Ishikawa (cell line): ENCODE data around the gene TNS3.

Experiments used
- CEBPB ChIP-seq: IDR thresholded peaks from 2 replicates; pipeline ENCODE4 v1.6.1; 2012
- CREB1 ChIP-seq: IDR thresholded peaks from 2 replicates; pipeline ENCODE4 v1.6.1; 2012; ENCODE audit warnings: low read depth
- EGR1 ChIP-seq: IDR thresholded peaks from 2 replicates; pipeline ENCODE4 v1.6.1; 2012
- EP300 ChIP-seq: IDR thresholded peaks from 2 replicates; pipeline ENCODE4 v1.6.1; 2012; ENCODE audit warnings: borderline replicate concordance
- FOXM1 ChIP-seq: IDR thresholded peaks from 2 replicates; pipeline ENCODE4 v1.6.1; 2012; ENCODE audit warnings: low read depth, borderline replicate concordance
- NFIC ChIP-seq: IDR thresholded peaks from 2 replicates; pipeline ENCODE4 v1.6.1; 2012
- RAD21 ChIP-seq: IDR thresholded peaks from 2 replicates; pipeline ENCODE4 v1.6.1; 2012; ENCODE audit warnings: low read depth
- REST ChIP-seq: IDR thresholded peaks from 2 replicates; pipeline ENCODE4 v1.6.1; 2012; ENCODE audit warnings: low read depth, mild to moderate bottlenecking
- TAF1 ChIP-seq: IDR thresholded peaks from 2 replicates; pipeline ENCODE4 v1.6.1; 2012; ENCODE audit warnings: low read depth, mild to moderate bottlenecking
- TCF12 ChIP-seq: IDR thresholded peaks from 2 replicates; pipeline ENCODE4 v1.6.1; 2012; ENCODE audit warnings: low read depth
- TEAD4 ChIP-seq: IDR thresholded peaks from 2 replicates; pipeline ENCODE4 v1.6.1; 2012
- YY1 ChIP-seq: IDR thresholded peaks from 2 replicates; pipeline ENCODE4 v1.6.1; 2012; ENCODE audit warnings: low read depth
- ZBTB7A ChIP-seq: IDR thresholded peaks from 2 replicates; pipeline ENCODE4 v1.6.1; 2012; ENCODE audit warnings: low read depth
- TF ChIP-seq, protein P1 (sequence below): IDR thresholded peaks from 2 replicates; pipeline ENCODE4 v1.6.1; 2012
- TF ChIP-seq, protein P2 (sequence below): IDR thresholded peaks from 2 replicates; pipeline ENCODE4 v1.6.1; 2012

Gene TNS3

DNA sequence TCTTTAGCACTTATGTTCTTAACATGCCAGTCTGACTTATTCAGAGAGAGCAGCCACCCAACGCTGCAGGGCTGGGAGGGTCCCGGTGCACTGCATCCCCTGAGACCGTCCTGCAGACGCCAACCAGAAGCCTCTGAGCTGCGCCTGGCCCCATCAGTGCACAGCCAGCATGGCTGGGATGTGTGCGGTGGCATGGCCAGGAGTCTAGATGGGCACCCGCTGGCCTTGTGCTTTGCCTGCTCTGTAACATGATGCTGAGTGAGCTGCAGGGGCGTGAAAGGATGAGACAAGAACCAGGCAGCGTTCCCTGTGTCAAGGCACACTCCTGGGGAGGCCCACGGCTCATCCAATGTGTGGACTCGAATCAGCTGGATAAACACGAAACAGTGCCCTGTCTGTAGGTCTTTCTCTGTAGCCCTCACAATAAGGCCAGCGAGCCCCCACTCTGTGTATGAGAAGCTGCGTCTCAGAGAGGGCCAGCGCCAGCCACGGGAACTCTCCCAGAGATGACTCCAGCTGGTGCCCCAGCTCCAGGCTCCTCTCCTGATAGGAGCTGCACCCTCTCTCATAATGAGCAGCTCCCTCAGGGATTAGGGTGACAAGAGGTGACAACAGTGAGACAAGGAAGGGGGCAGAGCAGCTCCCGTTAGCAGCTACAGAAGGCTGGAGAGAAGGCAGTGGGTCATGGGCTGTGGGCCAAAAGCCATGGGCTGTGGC is 96.8 kb downstream of the TNS3 start:
- TF ChIP-seq TAF1: no peak
- no peak for TF ChIP-seq TCF12

DNA sequence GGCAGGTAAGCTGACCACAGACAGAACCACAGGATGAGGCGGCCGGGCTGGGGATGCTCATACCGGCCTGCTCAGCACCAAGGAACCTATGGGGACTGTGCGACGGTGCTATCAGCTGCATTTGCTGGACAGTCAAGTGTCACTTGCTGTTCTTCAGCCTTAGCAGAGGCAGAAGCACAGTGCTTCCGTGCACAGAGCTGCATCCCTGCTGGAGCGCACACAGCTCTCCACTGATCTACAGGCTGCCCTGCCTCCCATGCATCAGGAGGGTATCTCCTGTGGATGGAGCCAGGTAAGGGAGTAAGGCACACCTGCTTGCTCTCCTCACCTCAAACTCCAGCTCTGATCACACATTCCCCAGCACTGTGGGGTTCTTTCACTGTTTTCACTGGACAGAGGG is 97.5 kb downstream of the TNS3 start:
- TF ChIP-seq TAF1 (no peak), FOXM1 (no peak), TEAD4 (no peak)
- TF ChIP-seq, protein P1, sequence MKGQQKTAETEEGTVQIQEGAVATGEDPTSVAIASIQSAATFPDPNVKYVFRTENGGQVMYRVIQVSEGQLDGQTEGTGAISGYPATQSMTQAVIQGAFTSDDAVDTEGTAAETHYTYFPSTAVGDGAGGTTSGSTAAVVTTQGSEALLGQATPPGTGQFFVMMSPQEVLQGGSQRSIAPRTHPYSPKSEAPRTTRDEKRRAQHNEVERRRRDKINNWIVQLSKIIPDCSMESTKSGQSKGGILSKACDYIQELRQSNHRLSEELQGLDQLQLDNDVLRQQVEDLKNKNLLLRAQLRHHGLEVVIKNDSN: no peak
- TF ChIP-seq, protein P2, sequence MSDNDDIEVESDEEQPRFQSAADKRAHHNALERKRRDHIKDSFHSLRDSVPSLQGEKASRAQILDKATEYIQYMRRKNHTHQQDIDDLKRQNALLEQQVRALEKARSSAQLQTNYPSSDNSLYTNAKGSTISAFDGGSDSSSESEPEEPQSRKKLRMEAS: no peak

DNA sequence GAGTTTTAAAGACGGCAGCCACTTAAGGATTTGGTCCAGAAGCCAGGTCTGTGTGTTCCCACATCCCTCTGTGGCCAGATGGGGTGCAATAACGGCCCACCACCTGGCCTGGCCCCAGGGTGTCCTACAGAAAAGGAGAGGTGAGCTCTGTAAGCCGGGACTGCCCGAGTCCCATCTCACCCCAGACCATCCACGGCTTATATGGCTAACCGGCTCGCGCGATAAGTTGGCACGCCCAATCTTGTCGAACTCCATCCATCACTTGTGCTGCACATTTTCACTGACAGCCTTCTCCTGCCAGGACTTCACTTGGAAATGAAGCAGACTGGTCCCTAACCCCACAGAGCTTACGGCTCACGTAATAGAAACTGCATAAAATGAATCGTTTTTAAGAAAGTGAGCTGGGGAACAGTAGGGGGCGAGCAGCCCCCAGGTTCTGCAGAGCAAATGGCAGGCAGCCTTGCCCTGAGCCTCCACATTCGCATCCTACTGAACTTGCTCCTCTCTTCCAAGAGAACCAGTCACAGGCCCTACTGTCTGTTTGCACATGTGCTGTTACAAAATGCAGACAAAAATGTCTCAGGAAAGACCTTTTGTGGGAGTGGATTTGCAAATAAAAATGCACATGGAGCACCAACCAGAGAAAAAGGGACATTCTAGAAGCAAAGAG is 98.2 kb downstream of the TNS3 start:
- TF ChIP-seq RAD21 (peak; percentile 44), ZBTB7A (no peak), EGR1 (no peak), CEBPB (no peak)

DNA sequence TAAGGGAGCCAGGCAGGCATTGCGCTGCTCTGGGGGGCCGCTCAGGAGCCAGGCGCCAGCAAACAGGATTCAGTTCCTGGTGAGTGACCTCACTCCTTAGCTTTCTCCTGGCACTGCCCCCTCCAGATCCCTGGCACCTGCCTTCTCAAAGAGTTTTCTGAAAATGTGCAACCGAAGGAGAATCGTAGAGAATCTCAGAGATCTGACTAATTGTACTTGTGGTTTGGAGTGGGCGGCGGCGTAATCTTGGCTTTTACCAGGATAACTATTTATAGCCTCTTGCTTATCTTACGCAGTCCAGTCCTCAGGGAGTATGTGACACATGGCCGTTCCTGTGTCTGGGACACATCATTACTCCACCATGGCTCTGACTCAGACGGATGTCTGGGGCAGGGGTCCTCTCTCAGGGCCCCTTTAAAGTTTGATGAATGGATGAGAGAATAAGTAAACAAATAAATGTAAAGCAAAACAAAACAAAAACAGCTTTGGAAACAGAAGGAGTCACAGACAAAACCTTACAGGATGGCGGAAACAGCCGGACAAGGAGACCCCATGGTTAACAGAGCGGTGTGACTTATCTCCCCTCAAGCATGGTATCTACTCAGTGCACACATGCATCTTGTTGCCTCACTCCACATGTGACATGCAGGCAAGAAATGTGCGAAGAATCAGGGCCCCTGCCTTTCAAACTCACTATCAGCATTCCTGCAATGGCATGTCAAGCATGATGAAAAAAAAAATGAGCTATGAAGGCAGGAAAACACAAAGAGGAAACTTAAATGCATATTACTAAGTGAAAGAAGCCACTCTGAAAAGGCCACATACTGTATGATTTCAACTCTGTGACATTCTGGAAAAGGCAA is 99.7 kb downstream of the TNS3 start:
- no peak for TF ChIP-seq YY1

GRCh38 chr7:47481541-47482012 is 100.3 kb downstream of the TNS3 start:
- no peak for TF ChIP-seq EGR1
- TF ChIP-seq REST: no peak
- no peak for TF ChIP-seq TEAD4
- no peak for TF ChIP-seq RAD21
- no peak for TF ChIP-seq TCF12
- TF ChIP-seq CEBPB: no peak
- TF ChIP-seq ZBTB7A: no peak
- TF ChIP-seq FOXM1: no peak
- TF ChIP-seq YY1: no peak
- TF ChIP-seq TAF1: no peak
- TF ChIP-seq, protein P1: no peak
- no peak for TF ChIP-seq EP300
- no peak for TF ChIP-seq CREB1
- TF ChIP-seq, protein P2: no peak
- no peak for TF ChIP-seq NFIC

GRCh38 chr7:47480576-47481538 is 101.1 kb downstream of the TNS3 start:
- TF ChIP-seq ZBTB7A (no peak), TCF12 (no peak), CREB1 (no peak), EP300 (no peak), RAD21 (no peak), EGR1 (no peak), CEBPB (no peak), TAF1 (no peak), REST (no peak), FOXM1 (no peak), TEAD4 (no peak), NFIC (no peak), YY1 (no peak)
- TF ChIP-seq, protein P2: no peak
- TF ChIP-seq, protein P1: no peak
